ENCODE measurements around the gene FHL2. TPM values are rescaled to one million over a fixed set of nuclear protein-coding genes. Genes with fewer than 3 reads are reported as not detected.
"Not testable (repeated sequence)": the region's sequence is repeated elsewhere in the genome, so short reads cannot be mapped to it uniquely, and the experiment has no call there.

The FHL2 gene
- total RNA-seq, 2 experiments from 2014 or later = 3.3 to 4.4 TPM

DNA sequence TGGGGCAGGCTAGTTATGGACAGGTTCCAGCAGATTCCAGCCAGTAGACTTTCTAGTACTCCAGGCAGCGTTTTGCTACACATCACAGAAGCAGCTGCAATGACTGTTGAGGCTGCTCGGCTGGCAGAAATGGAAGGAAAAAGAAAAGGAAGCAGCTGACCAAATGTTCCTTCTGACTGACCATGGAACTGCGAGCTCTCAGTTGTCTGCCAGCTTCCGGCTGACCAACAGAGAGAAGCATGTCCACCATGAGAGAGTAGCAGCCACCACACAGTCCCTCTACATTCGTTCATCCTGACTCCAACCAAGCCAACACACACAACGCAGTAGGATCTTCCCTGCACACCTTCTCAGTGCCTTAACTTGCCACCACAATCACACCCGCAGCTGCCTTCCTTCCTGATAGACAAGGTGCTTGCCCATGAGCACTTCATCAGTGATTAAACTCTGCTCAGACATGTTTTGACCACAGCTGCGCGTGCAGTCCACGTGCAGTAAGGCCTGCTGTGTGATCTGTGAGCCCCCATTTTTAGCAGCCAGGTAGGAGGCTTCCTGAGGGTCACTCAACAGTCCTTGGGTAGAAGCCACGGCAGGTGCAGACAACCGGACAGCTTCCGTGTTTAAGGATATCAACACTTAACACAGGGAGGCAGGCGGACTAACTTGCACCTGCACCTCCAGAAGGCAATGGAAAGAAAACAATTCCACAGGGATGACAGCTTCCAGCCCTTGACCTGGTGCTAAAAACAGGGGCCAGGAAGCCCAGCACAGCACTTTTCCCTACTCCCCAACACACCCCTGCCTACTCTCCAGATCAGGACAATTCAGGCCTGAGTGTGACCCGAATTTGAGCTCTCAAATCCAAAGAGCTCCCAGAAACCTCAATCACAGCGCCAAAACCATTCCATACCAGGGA lies 70.3 kb downstream of the FHL2 start:
- ChIA-PET POLR2A (interaction anchor here (0.5 to 2.4 kb wide), 5 partner anchors 9 to 418 kb away, joined by 3 to 14 read pairs (median 3); partner anchors contain the start of gene C2orf49), CTCF (interaction anchor here (0.8 to 1.9 kb wide), 5 partner anchors 19 to 1254 kb away, joined by 3 to 4 read pairs (median 4); no protein-coding TSS in a partner anchor)
- TF ChIP-seq, protein P1, sequence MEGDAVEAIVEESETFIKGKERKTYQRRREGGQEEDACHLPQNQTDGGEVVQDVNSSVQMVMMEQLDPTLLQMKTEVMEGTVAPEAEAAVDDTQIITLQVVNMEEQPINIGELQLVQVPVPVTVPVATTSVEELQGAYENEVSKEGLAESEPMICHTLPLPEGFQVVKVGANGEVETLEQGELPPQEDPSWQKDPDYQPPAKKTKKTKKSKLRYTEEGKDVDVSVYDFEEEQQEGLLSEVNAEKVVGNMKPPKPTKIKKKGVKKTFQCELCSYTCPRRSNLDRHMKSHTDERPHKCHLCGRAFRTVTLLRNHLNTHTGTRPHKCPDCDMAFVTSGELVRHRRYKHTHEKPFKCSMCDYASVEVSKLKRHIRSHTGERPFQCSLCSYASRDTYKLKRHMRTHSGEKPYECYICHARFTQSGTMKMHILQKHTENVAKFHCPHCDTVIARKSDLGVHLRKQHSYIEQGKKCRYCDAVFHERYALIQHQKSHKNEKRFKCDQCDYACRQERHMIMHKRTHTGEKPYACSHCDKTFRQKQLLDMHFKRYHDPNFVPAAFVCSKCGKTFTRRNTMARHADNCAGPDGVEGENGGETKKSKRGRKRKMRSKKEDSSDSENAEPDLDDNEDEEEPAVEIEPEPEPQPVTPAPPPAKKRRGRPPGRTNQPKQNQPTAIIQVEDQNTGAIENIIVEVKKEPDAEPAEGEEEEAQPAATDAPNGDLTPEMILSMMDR (IDR thresholded peaks at IDR 0.05) = no peak
- Mint-ChIP-seq H3K4me3 (peak overlapping the region; percentile 88), H3K27me3 (no peaks in the 10 kb centered on the region), H3K27ac (peak overlapping the region; percentile 88), H3K36me3 (ENCODE audit: low read depth) (peaks cover 16% of the 10 kb centered on the region), H3K4me1 (ENCODE audit: low read depth) (peaks cover 52% of the 10 kb centered on the region), H3K9me3 (no peaks in the 10 kb centered on the region)
- peak; percentile 76 for DNase-seq
- ATAC-seq = peak; percentile 29
- intact Hi-C loops (cut with micrococcal nuclease) = no loop called here

DNA sequence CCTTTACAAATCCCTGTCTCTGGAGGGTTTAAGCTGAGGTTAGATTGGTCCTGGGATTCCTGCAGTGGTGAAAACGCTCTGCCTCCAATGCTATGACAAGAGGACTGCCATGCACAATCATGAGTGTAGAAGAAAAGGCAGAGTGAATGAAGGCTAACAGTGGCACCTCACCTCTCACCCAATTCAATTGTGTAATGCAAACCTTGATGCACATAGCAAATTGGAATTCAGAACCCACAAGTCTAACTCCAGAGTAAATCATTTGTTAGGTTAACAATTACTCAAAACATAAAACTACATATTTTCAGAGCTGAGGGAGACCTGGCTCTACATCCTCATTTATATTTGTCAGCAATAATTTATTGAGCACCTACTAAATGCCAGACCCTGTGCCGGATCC lies 71.2 kb downstream of the FHL2 start:
- no peak for ATAC-seq
- ChIA-PET CTCF (interaction anchor here (1.4 kb wide), 1 partner anchor 1255 kb away, joined by 4 read pairs; no protein-coding TSS in a partner anchor), POLR2A (interaction anchor here (2.4 kb wide), 1 partner anchor 10 kb away, joined by 14 read pairs; the partner anchor contains the start of gene C2orf49)
- peak overlapping the region; percentile 88 for H3K4me3 Mint-ChIP-seq
- peaks cover 61% of the 10 kb centered on the region for H3K4me1 Mint-ChIP-seq (ENCODE audit: low read depth)
- no peak for DNase-seq
- no peaks in the 10 kb centered on the region for H3K9me3 Mint-ChIP-seq
- TF ChIP-seq, protein P1 (IDR thresholded peaks at IDR 0.05) = no peak
- H3K36me3 Mint-ChIP-seq (ENCODE audit: low read depth) = peaks cover 18% of the 10 kb centered on the region
- intact Hi-C loops (cut with micrococcal nuclease) = no loop called here
- peak overlapping the region; percentile 7 for H3K27ac Mint-ChIP-seq
- no peaks in the 10 kb centered on the region for H3K27me3 Mint-ChIP-seq

DNA sequence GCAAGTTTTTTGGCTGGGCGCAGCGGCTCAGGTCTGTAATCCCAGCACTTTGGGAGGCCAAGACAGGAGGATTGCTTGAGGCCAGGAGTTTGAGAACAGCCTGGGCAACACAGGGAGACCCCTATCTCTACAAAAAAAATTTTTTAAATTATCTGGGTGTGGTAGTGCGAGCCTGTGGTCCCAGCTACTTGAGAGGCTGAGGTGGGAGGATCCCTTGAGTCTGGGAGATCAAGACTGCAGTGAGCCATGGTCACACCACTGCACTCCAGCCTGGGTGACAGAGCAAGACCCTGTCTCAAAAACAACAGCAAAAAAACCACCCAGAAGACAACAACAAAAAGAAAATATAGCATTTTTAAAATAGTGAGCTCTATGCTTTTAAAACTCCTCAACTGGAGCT lies 71.6 kb downstream of the FHL2 start:
- Mint-ChIP-seq H3K4me1 (ENCODE audit: low read depth) (peaks cover 65% of the 10 kb centered on the region), H3K4me3 (peak overlapping the region; percentile 88), H3K36me3 (ENCODE audit: low read depth) (peaks cover 20% of the 10 kb centered on the region)
- POLR2A ChIA-PET = interaction anchor here (2.4 kb wide), 1 partner anchor 10 kb away, joined by 14 read pairs; the partner anchor contains the start of gene C2orf49
- intact Hi-C loops (cut with micrococcal nuclease); H3K27me3 Mint-ChIP-seq; DNase-seq; H3K9me3 Mint-ChIP-seq; H3K27ac Mint-ChIP-seq; ATAC-seq; CTCF ChIA-PET: not testable (repeated sequence)

DNA sequence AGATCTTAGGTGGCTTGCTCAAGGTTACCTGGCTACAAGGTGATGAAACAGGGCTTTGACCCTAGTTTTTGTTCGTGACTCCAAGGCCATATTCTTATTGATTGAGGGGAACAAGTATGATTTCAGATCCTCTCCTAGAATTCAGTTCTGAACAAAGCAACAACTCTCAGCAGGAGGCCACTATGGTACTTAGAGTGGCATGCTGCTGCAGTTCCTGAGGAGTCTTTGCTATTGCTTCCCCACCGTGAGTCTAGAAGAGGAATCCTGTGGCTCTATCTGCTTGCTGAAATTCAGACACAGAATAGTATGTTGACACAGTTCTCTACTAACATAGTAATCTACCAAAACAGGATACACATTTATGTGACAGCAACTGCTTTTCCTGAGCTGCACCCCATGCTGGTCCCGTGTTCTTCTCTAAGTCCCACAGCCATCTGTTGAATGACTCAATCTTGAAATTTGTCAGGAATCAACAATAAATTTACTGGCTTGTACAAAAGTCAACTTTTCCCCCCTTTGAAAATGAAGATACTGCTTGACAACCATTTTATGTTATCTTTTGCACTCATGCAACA lies 73.4 kb downstream of the FHL2 start:
- no peaks in the 10 kb centered on the region for H3K9me3 Mint-ChIP-seq
- H3K27ac Mint-ChIP-seq = no peak overlapping the region
- CTCF ChIA-PET = interaction anchor here (1.1 kb wide), 1 partner anchor 1257 kb away, joined by 3 read pairs; no protein-coding TSS in a partner anchor
- peaks cover 60% of the 10 kb centered on the region for H3K4me1 Mint-ChIP-seq (ENCODE audit: low read depth)
- DNase-seq (no peak), ATAC-seq (no peak)
- intact Hi-C loops (cut with micrococcal nuclease) = no loop called here
- peaks cover 20% of the 10 kb centered on the region for H3K36me3 Mint-ChIP-seq (ENCODE audit: low read depth)
- no peak overlapping the region for H3K4me3 Mint-ChIP-seq
- POLR2A ChIA-PET = no interaction called here
- TF ChIP-seq, protein P1 (IDR thresholded peaks at IDR 0.05) = no peak
- no peaks in the 10 kb centered on the region for H3K27me3 Mint-ChIP-seq

DNA sequence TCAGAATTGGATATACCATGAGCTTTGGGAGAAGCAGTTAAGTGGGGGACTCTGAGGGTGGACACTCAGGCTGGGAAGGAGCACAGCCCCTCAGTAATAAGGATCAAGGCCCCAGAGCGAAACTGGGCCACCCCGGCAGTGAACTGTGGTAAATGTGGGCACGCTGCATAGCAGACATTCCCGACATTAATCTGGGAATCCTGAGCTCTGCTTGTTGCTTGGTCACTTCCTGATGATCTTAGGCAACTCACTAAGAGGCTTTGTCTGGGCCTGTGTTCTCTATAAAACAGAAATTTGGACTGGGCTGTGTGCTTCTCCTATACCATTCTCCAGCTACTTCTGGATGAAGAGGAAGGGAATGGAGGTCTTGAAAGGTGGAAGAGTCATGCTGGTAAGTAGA lies 74.1 kb downstream of the FHL2 start:
- TF ChIP-seq, protein P1 (IDR thresholded peaks at IDR 0.05) = no peak
- ATAC-seq (no peak), DNase-seq (no peak)
- Mint-ChIP-seq H3K4me3 (no peak overlapping the region), H3K27ac (peak overlapping the region; percentile 25), H3K36me3 (ENCODE audit: low read depth) (peaks cover 18% of the 10 kb centered on the region), H3K27me3 (no peaks in the 10 kb centered on the region), H3K4me1 (ENCODE audit: low read depth) (peaks cover 64% of the 10 kb centered on the region), H3K9me3 (no peaks in the 10 kb centered on the region)
- ChIA-PET CTCF (interaction anchor here (1.1 kb wide), 1 partner anchor 1258 kb away, joined by 3 read pairs; no protein-coding TSS in a partner anchor), POLR2A (interaction anchor here (0.6 to 1.5 kb wide), 2 partner anchors 15 to 17 kb away, joined by 3 read pairs; no protein-coding TSS in a partner anchor)
- intact Hi-C loops (cut with micrococcal nuclease) = no loop called here
